Measurements from ENCODE around the gene SPPL2A.
"Not testable (repeated sequence)": the region's sequence is repeated elsewhere in the genome, so short reads cannot be mapped to it uniquely, and the experiment has no call there.

SPPL2A gene, protein sequence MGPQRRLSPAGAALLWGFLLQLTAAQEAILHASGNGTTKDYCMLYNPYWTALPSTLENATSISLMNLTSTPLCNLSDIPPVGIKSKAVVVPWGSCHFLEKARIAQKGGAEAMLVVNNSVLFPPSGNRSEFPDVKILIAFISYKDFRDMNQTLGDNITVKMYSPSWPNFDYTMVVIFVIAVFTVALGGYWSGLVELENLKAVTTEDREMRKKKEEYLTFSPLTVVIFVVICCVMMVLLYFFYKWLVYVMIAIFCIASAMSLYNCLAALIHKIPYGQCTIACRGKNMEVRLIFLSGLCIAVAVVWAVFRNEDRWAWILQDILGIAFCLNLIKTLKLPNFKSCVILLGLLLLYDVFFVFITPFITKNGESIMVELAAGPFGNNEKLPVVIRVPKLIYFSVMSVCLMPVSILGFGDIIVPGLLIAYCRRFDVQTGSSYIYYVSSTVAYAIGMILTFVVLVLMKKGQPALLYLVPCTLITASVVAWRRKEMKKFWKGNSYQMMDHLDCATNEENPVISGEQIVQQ

DNA sequence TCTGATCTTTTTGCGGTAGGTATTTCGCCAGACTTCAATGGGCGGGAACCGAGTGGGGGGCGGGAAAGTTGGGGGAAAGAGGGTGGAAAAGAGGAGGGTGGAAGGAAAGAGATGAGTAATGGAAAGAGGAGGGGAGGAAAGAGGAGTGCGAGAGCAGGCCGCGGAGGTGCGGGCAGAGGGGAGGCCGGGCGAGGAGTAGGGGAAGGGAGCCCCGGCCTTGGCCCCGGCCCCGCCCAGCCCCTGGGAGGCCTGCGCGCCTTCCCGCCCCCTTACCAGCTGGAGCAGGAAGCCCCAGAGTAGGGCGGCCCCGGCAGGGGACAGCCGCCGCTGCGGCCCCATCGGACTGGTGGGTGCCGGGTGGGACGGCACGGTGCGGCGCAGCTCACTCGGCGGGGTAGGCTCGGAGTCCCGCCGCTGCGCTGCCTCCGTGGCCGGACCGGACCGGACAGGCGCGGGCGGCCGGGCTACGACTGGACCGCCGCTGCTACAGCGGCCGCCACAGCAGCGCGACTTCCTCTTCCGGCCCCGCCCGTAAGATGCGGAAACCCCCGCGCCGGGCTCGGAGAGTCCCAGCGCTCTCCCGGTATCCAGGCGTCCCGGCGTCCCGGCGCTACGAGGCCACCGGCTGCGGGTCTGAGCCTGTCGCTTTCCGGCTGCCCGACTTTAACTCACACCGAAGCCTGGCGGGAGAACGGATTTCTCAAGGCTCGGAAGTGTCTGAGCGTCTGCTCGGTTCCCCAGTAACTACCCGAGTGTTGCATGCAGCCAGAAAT, at the start of gene SPPL2A:
Gene SPPL2A, minus strand, starts transcription at position 512 of the 773 bp plus-strand sequence. Its CDS starts 173 bp downstream, at position 339.
- DNase-seq, result peak; percentile 72

DNA sequence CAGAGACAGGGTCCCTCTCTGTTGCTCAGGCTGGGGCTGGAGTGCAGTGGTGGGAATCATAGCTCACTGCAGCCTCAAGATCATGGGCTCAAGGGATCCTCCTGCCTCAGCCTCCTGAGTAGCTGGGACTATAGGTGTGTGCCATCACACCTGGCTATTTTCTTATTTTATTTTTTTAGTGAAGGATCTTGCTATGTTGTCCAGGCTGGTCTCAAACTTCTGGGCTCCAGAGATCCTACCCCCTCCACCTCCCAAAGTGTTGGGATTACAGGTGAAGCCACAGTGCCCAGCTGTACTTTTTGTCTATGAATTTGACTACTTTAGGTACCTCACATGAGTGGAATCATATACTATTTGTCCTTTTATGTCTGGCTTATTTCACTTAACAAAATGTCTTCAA, 49.1 kb upstream of the SPPL2A start:
- no peak for DNase-seq

DNA sequence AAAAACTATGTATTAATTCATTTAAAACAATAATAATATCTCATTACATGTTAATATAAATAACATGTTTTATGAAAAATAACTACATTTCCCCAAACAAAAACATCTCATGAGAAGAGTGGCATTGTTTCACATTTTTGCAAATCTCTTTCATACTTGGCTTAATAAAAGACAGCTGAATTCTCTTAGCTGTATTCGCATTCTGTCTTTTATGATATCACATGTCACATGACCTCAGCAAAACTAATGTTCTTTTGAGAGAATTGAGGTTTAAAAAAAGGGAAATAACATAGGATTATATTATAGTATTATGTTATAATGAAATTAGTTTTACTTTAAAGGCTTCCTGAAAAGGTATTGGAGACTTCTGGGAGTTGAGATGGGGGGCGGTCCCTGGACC, 48.4 kb upstream of the SPPL2A start:
- no peak for DNase-seq

DNA sequence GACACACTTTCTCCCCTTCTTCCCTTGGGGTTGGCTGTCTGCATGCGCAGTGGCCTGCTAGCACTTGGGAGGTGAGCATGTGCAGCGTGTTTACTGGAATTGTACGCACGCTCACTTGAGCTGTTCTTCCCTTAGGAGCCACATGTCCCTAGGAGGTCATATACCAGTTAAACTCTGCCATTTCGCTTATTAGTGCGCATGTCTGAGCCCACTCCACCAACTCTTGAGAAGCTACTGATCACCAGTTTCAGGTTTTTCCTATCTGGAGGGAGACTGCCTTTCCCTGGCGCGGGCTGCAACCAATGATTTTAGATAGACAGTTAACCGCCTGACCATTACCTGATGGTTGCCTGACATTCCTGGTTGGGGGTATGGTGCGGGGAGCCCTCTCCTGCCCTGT, 47.6 kb upstream of the SPPL2A start:
- no peak for DNase-seq

DNA sequence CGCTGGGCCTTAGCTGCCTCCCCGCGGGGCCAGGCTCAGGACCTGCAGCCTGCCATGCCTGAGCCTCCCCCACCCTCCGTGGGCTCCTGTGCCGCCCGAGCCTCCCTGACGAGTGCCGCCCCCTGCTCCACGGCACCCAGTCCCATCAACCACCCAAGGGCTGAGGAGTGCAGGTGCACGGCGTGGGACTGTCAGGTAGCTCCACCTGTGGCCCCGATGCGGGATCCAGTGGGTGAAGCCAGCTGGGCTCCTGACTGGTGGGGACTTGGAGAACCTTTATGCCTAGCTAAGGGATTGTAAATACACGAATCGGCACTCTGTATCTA, 46.6 kb upstream of the SPPL2A start:
- DNase-seq, result not testable (repeated sequence)

DNA sequence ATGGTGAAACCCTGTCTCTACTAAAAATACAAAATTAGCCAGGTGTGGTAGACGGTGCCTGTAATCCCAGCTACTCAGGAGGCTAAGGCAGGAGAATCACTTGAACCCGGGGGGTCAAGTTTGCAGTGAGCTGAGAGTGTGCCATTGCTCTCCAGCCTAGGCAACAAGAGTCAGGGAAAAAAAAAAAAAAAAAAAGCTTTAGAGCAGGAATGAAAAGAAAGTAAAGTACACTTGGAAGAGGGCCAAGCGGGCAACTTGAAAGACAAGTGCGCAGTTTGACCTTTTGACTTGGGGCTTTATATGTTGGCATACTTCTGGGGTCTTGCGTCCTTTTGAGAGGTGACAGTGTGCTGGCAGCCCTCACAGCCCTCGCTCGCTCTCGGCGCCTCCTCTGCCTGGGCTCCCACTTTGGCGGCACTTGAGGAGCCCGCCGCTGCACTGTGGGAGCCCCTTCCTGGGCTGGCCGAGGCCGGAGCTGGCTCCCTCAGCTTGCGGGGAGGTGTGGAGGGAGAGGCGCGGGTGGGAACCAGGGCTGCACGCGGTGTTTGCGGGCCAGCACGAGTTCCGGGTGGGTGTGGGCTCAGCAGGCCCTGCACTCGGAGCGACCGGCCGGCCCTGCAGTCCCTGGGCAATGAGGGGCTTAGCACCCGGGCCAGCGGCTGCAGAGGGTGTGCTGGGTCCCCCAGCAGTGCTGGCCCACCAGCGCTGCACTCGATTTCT, 46.1 kb upstream of the SPPL2A start:
- not testable (repeated sequence) for DNase-seq

DNA sequence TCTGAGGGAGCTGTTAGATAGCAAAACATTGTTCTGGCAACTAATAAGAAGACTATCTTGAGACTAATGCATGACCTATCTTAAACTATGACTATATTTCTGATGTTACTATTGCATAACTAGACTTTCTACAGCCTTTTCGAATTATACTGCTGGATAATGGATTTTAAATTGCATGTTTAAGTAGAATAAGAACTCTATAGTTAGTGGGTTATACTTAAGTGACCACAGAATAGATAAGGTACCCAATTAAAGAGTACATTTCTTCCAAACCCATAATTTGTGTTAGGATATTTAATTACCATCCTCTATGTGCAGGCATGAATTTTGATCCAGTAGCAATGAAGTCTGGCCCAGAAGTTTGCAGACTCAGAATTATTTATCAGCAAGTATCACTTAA, 44.6 kb upstream of the SPPL2A start:
- DNase-seq, result no peak

DNA sequence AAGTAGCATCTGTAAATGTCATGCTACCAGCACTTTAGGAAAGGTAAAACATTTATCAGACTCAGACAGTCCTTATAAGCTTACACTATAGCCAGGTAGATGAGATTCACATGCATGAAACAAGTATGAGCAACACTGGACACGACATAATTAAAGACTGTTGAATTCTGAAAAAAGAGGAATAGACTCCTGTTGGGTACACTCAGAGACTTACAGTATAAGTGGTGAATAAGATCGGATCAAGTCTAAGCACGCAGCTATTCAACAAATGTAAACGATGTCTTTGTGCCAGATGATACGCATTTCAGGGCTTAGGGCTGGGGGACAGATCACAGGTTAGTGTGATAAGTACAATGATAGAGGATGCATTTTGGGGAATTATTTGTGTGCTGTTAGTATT, 43.2 kb upstream of the SPPL2A start:
- DNase-seq, result no peak

DNA sequence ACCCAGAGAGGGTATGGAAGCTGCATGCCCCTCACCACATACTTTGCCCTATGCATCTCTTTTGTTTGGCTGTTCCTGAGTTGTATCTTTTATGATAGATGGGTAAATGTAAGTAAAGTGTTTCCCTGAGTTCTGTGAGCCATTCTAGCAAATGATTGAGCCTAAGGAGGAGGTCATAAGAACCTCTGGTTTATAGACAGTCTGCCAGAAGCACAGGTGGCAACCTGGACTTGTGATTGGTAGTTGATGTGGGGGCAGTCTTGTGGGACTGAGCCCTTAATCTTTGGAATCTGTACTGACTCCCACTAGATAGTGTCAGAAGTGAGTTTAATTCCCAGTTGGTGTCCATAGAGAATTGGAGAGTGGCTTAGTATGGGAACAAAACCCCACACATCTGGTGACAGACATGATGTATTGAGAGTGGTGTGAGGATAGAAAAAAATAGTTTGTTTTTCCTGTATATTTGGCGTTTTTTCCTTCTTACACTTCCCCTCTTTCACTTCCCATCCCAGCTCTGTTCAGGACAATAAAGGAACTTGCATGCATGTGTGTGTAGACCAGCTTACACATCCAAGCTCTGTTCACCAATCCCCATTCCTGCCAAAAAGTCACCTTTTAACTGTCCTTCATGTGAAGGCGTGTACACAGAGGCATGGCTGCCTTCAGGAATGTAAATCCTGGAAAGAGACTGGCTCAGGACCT, 38.1 kb upstream of the SPPL2A start:
- no peak for DNase-seq

DNA sequence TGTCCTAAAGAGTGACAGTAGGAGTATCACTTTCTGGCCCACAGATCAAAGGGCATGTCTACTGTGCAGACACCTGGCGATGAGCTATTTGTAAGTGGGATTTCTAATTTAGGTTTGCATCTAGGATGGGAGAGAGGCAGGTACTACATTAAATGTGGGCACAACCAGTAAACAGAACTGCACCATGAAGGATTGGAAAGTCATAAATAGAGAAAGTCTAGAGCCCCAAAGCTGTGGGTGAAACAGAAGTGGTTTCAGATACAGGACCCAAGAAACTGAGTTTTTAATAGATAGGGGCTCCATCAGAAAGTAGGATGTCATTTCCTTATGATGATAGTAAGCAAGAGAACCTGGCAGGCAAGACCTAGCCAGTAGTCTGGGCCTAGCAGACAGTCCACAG, 35.2 kb upstream of the SPPL2A start:
- no peak for DNase-seq

DNA sequence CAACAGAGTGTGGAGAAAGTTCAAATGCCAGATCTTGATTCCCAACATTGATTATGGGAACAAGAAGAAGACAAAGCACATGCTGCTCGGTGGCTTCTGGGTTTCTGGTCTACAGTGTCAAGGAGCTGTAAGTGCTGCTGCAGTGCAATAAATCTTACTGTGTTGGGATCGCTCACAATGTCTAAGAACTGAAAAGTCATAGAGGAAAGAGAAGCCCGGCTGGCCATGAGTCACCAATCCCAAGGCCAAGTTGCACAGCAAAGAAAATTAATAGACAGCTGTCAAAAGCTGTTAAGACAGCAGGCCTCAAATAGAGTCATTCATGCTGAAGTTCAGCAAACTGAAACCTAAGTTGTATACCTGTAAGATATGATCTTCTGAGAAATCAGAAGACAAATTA, 33.2 kb upstream of the SPPL2A start:
- no peak for DNase-seq

DNA sequence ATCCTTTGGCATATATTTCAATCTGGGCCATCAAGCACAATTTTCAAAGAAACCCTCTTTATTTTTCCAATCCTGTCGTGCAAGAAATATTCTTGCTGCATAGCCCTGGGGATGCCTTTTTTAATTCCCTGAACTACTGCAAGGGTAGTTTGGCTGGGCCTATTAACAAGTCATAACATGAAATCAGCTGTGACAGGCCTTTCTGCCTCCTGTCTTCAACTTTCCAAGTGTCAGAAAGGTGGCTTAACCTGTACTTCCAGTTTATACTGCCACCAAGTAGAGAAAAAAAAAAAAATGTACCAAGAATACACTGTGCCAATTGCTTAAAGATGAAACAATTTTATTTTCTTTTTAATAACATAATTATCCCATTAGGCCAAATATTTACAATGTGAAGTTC, 32.4 kb upstream of the SPPL2A start:
- DNase-seq, result no peak

DNA sequence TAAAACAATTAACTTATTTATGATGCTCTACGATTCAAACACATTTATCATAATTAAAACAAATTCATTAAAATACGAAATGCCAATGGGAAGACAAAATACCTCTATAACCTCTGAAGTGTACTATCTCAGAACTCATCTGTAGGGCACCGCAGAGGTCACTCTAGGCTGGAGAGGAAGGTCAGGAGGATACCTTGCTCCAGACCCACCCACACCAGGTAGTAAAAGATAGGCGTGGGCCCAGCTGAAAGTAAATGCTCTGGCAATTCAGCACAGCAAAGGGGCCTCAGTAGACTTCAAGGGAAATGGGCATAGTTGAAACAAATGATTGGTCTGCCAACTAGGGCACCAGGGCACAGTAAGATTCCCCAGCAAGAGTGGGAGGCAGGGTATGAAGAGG, 26.0 kb upstream of the SPPL2A start:
- DNase-seq, result no peak

DNA sequence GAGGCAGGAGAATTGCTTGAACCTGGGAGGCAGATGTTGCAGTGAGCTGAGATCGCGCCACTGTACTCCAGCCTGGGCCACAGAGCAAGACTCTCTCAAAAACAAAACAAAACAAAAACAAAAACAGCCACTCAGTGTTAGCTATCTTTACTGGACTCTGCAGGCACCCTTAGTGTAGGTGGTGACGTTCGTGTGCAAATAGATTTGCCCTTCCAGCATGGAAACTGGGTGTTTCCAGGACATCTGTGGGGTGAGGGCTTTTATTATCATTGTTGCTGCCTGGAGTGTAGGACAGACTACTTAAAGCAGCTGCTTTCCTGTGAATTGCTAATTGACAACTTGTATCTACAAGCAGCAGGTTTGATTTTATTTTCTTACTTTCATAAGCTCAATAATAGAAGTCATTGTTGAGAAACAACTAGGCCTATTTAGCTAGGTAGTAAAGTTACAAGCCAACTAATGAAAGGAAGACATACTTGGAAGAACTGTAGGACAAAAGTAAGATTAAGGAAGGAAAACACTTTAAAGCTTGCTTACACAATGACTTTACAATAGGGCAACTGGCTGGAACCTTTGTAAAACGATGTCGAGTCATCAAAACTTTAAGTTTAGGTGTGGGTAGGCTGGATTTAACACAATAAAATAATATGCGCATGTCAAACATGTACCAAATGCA, 25.4 kb upstream of the SPPL2A start:
- DNase-seq, result no peak

DNA sequence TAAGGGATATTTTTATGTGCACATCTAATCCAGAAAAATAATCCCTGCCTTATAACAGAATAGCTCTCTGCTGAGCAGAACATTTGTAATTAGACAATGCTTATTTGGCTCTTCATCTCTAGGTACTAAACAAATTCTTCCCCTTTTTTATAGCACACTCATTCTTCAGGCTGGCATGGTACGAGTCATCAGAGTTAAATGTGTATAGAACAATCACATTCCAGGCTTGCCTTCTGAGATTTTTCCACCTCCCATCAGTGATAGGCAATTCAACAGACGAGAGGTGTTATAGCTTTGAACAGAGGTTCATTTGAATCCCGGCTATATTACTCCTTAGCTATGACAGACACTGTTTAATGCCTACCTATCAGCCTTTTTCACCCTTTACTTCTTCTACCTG, 21.4 kb upstream of the SPPL2A start:
- no peak for DNase-seq

DNA sequence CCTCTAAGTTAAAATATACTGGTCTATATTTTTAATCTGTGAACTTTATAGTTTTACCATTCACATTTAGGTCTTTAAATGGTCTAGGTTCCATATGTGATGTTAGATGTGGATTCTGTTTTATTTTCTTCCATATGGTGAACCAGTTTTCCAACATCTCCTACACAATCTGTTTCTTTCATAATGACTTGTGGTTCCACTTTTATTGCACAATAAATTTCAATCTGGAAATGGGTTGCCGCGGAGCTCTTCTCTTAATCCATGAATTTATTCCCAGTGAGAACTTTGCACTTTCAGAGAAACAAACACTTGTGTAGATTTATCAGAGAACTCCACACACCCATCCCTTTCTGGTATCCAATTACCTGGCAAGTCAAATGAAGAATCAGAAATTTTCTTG, 20.9 kb upstream of the SPPL2A start:
- no peak for DNase-seq

DNA sequence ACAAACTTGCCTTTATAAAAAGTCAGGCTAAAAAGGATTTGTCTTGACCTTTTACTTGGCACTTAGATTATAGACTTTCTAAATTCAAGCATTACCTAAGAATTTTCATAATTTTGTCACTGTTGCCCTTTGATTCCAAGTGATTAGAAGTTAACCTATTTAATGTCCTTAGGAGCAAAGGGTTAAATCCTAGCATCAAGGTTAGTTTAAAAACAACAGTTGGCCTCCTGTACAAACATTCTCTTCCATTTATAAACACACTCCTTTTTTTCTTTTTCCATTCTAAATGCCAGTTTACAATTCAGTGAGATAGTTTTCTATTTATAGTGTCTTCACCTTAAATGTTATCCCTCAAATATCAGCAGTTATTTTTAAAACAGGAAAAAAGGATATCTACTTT, 18.4 kb upstream of the SPPL2A start:
- DNase-seq, result no peak

DNA sequence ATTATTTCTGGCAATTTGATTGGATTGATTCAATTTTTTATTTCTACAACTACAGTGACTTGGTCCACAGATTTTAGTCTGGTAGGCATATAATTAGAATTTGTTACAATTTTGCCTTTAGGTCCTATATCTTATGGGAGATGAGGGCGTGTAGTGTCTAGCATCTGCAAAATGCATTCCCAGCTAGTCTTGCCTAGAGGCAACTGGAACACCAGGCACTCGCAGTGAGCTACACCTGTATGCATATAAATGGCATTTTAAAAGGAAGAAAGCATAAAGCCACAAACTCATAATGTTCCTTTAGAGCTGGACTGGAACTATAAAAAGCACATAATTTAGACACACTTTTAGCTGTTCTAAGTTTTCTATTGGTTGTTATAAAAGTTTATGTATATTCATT, 17.9 kb upstream of the SPPL2A start:
- no peak for DNase-seq

DNA sequence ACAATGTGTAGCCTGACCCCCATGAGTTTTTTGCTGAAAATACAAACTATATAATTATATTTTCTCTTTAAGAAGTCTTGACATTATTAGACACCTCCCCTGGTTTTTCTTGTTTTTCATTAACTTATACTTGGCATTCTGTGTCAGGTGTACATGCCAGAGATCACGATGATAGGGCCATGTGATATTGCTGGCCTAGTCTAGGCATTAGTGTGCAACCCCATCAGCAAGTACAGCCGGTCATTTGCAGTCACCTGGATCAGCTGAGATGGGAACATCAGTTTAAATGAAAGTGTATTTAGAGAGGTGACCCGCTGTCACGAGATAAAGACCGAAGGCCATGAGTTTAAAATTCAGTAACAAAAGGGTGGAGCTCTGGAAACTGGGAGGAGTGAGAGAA, 12.6 kb upstream of the SPPL2A start:
- no peak for DNase-seq

DNA sequence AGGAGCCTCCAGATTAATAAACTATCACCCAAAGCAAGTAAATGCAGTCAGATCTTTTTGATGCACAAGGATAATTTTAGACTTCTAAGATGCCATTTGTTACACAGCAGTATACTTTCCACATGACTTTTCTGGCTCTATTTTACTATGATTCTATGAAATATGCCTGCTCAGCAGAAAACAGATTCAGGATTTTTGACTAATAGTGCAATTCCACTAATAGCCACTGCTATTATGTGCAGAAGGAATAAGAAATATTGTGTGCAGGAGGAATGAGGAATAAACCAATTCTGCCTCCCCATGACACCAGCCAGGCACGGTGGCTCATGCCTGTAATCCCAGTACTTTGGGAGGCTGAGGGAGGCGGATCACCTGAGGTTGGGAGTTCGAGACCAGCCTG, 11.5 kb upstream of the SPPL2A start:
- no peak for DNase-seq

DNA sequence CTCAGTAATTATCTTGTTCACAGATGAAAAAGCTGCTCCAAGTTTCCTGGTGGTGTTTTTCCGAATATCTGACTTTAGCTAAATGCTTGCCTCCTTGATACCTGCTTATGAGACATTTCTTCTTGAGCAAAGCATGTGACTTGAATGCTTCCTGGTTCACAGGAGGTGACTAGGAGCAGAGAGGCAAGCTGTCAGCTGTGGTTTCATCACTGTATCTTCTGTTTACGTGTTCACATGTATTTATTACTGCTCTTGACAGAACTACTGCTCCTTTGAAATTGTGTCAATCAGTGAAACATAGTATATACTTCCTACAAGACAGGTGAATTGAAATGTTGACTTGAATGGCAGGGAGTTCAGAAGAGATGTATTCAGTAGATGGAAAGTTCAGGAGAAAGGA, 8.9 kb upstream of the SPPL2A start:
- DNase-seq, result no peak

DNA sequence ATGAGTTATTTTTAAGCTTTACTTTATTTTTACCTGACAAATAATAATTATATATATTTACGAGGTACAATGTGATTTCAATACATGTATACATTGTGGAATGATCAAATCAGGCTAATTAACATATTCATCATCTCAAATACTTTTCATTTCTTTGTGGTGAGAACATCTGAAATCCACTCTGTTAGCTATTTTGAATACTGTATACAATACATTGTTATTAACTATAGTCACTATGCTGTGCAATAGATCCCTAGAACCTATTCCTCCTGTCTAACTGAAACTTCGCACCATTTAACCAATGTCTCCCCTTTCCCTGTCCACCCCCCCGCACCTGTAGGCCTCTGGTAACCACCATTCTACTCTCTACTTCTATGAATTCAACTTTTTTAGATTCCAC, 7.9 kb upstream of the SPPL2A start:
- DNase-seq, result no peak
